GM18520 (cell line): ENCODE results near the gene NAV2.
A peak's percentile ranks its signal among the peaks of the same experiment; 100 is the strongest.

ENCODE experiments used
- ATAC-seq: cut with Tn5 transposase; IDR thresholded peaks from one replicate; pipeline ENCODE4 v1.9.1; 2021; ENCODE audit not compliant: unreplicated experiment

Gene NAV2

DNA sequence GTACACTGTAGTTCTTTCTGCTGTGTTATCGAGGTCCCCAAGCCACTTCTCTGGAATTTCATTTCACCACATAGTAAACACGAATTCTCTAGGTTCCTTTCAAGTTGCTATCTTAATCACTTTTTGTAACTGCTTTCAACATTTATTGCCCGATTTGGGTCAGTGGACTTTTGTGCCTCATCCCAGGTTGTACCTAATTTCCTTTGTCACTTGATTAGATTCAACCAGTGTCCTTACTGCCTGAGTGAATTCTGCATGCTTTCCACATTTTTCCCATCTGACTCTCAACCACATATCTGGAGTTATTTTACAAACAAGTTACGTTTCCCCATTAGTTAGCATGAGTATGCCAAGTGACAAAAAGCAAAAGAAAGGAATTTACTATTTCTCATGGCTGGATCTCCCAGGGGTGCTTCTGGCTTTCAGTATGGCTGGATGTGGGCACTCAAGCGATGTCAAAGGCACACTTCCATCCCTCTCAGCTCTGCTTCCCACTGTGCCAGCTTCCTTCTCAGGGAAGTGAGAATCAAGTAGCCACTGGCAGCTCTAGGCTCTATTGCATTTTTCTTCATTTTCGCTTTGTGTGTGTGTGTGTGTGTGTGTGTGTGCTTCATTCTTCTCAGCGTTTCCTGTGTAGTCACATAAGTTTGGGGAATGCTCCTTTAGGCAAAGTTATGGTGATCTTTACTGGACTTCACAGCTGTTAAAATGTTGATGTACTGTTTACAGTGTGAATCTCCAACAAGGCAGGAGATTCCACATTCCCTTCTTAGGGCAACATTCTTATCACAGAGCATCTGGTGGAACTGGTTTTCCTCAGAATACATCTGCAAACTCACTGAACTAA, 318.7 kb downstream of the NAV2 start:
- no peak for ATAC-seq

DNA sequence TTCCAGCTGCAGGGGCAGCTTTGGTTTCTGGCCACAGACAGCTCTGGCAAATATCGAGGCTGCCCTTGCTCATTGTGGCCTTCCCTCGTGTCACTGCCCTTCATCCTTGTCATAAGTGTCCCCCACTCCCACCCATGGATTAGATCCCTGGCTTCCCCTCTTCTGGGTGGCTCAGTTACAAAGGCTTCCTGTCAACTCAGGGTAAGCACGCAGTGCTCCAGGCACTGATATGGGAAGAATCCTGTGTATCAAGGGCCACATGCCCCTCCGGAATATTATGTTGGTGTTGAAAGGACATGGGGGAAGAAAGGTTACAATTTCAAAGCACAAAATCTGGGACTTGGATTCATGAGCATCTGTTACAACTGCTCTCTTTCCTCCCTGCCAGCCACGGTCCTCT, 319.5 kb downstream of the NAV2 start:
- no peak for ATAC-seq

DNA sequence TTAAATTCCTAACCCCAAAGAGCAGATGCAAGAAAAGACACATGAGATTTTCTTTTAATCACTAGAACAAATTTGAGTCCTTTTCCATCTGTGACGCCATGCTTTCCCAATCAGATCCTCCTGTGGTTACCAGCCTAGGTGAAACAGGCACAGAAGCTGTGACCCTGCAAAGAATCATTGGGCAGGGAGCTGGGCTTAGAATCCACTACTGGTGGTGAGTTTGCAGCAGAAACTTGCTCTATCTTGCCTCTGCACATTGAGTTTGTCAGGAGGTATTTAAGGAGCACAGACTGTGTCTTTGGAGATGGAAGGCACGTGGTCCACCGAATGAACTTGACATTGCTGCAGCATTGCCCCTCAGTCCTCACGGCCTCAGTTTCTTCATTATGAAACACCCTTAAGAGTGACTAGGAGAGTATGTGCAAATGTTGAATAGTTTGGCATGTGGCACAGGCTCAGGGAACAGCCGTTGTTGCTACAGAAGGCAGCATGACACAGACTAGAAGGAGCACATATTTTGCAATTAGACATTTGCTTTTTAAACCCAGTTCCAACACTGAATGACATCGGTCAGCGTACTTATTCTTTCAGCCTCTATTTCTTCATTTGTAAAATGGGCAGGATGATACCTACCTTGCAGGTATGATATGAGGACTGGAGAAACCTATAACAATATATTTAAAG, 320.1 kb downstream of the NAV2 start:
- ATAC-seq, result no peak

- no peak for ATAC-seq
These were observed 321.2 kb downstream of the NAV2 start for GRCh38 chr11:20033806-20034205.

DNA sequence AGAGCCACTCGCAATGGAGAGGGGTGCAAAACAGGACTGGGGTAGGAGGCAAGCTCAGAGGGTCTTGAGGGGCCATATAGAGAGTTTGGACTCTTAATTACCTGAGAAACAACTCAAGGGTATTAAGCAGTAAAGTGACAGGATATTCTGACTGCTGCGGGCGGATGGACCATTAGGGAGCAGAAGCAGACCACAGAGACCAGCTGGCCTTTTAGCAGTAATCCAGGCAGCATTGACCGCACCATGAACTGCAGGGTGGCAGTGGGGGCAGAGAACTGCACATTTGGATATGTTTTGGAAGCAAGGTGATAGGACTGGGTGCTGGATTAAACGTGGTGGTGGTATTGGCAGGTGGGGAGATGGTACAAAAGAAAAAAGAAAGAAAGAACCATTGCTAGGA, 322.3 kb downstream of the NAV2 start:
- ATAC-seq, result no peak

GRCh38 chr11:20035375-20035700, 322.7 kb downstream of the NAV2 start:
- ATAC-seq, result no peak

DNA sequence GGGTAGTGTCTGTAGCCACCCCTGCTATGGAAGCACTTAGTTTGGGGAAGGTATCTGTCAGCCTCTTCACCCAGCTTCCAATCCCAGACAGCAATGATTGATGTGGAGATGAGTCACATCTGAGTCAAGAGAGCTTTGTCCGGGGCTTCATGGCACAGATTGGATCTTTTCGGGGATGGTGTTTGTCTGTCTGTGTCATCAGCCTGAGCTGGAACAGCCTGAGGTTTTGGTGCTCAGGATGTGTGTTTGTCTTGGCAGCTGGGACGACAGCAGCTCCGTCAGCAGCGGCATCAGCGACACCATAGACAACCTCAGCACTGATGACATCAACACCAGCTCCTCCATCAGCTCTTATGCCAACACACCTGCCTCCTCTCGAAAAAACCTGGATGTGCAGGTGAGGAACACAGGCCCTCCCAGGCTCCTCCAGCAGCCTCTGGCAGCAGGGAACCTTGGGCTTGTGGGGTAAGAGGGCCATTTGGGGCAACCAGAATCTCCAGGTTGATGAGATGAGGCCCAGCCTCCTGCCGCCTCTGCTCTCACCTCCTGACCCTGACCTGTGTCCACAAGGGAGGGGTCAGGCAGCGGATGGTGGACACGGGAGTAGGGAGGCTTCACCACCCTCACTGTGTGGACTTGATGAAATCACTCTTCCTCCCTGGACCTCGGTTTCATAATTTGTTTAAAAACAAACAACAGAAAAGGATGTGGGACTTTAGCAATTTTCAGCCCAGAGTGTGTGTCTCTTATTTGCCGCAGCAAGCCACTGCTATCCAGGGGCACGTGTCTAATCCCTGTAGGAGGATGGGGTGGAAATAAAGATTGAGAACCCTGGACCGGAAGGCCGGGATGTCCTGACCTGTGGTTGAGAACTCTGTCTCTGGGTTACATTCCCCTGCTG, 323.3 kb downstream of the NAV2 start:
- ATAC-seq, result no peak

GRCh38 chr11:20036626-20037335, 324.1 kb downstream of the NAV2 start:
- ATAC-seq, result no peak

GRCh38 chr11:20037396-20038153, 324.9 kb downstream of the NAV2 start:
- peak; percentile 74 for ATAC-seq

GRCh38 chr11:20038412-20038811, 325.8 kb downstream of the NAV2 start:
- ATAC-seq, result no peak

DNA sequence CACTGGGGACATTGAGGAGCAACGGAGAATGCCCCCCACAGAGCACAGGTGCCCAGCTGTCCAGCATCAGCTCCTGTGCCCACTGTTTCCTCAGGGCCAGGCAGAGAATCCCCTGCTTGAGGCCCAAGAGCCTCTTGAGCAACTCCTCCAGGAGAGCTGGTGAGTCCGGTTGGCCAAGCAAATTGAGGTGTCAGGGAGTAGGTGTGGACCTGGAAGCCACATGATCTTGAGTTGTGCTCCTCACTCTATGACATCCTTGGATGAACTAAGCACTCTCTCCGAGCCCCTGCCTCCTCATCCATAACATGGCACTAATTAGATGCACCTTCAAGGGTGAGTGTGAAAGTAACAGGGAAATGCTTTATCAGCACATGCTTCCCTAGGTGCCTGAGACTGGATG, 326.3 kb downstream of the NAV2 start:
- no peak for ATAC-seq

DNA sequence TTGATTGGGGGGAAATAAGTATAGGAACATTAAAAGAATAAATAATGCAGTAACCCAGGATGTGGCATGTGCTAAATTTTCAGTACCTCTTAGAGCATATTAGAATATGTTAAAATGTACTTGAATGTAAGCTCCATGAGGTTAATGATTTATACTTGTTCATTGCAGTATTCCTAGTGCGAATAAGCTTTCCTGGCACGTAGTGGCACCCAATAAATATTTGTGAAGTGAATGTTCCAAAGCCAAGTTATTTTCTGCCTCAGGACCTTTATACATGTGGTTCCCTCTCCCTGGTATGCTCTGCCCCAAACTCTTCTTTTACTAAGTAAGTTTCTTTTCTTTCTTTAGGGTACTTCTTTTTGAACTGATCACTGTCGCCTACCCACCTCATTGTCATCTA, 328.9 kb downstream of the NAV2 start:
- no peak for ATAC-seq

DNA sequence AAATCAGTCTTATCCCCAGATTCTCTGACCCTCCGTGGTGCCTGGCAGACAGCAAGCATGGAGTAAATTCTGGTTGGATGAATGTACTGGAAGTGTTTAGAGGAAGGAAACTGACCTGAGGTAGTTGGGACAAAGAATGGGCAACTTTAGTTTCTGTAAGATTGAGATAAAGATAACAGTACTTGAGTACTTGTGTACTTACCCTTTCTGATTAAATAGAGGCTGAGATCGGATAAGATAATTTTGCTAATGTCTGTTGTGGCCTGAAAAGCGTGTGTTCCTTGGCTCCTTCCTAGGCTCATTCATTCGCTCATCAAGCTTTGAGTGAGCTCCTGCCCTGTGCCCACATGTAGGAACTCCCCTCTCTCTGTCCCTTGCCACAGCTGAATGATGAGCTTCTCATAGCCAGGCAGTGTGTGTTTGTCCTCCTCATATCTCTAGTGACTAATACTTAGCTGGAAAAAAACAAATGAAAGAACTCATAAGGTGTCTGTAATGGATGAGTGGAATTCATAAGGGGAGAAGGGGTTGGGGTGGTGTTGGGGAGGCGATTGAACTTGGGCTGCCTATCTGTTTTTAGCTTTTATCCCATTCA, 329.5 kb downstream of the NAV2 start:
- ATAC-seq, result no peak

- no peak for ATAC-seq
These were observed 330.2 kb downstream of the NAV2 start for GRCh38 chr11:20042811-20043341.

GRCh38 chr11:20043992-20044391, 331.4 kb downstream of the NAV2 start:
- ATAC-seq, result no peak

- no peak for ATAC-seq
These were observed 332.6 kb downstream of the NAV2 start for GRCh38 chr11:20045098-20045688.

DNA sequence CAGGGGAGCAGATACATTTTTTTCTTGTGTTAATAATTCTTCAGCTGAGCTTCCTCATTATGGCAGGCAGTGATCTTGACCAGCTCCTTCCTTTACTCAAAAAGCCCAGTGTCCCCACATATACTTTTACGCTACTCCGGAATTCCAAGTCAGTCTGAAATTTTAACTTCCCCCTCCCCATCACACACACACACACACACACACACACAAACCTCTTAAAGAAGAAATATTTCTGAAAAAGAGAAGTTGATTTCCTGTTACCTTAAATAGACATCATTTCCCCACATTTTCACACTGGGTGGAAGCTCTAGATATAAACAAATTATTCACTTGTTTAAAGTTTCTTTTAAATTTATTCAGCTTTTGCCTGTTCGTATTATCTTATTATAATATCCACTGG, 333.8 kb downstream of the NAV2 start:
- no peak for ATAC-seq

DNA sequence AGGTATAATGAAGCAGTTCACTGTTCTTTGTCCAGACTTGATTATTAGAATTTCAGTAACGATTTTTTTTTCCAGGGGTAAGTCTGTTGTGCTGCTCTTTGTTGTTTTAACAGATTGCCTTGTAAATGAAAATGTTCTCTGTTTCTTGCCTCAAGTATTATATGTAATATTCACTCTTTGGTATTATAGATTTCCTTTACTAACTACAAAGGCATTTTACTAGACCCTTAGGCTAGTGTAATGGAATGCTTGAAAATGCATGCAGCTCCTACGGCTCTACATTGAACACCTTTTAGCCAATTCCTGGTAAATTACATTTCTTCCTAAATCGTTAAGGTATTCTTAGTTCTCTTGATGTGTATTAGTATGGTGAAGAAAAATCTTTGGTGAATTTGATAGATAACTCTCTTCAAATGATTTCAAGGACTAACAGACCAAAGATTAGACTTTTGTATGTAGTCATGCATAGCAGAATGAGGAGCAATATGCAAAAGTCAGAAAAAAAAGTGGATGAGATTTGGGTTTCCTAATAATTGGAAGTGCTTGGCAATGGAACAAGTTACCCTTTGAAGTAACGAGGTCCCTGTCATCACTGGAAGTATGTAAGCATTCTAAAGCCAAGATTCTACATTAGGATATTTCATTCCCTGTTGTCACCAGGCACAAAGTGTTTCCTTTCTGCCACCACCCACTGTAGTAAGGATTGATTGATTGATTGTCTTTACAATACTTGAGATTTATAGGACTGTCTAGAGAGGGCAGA, 334.6 kb downstream of the NAV2 start:
- ATAC-seq, result no peak

DNA sequence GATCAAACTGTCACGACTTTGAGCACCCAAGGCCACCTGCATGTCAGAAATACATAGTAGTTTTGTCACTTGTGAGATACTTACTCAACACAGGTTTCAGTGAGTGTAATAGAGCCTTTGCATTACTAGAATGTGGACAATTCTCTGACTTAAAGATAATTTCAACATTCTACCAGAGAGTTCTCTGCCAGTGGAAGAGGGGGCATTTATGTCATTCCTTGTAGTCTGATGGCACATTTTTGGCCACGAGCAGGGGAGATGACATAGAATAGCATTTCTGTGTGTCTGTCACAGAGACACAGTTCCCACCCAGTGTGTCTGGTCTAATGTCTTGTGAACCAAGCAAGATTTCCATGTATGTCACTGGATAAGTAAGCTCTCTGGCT, 335.1 kb downstream of the NAV2 start:
- no peak for ATAC-seq
